Measurements from ENCODE around the gene C17orf50. TPM values are rescaled to one million over a fixed set of nuclear protein-coding genes. Genes with fewer than 3 reads are reported as not detected.

Gene C17orf50
- total RNA-seq, 1 donor: not detected

- H3K9me3 ChIP-seq (ENCODE audit: low read depth, low read length): no peaks in the 10 kb centered on the region
- no peaks in the 10 kb centered on the region for H3K4me1 ChIP-seq (ENCODE audit: insufficient read depth, low read length)
- H3K4me3 ChIP-seq (ENCODE audit: low read length): no peak overlapping the region
- no peaks in the 10 kb centered on the region for H3K27me3 ChIP-seq (ENCODE audit: insufficient read depth, low read length)
These were observed 3.4 kb upstream of the C17orf50 start for GRCh38 chr17:35757243-35757642.

- H3K4me1 ChIP-seq (ENCODE audit: insufficient read depth, low read length): peaks cover 13% of the 10 kb centered on the region
- H3K27me3 ChIP-seq (ENCODE audit: insufficient read depth, low read length): no peaks in the 10 kb centered on the region
- no peaks in the 10 kb centered on the region for H3K9me3 ChIP-seq (ENCODE audit: low read depth, low read length)
- H3K4me3 ChIP-seq (ENCODE audit: low read length): no peak overlapping the region
These were observed 914 bp downstream of the C17orf50 start for GRCh38 chr17:35761601-35762000.

DNA sequence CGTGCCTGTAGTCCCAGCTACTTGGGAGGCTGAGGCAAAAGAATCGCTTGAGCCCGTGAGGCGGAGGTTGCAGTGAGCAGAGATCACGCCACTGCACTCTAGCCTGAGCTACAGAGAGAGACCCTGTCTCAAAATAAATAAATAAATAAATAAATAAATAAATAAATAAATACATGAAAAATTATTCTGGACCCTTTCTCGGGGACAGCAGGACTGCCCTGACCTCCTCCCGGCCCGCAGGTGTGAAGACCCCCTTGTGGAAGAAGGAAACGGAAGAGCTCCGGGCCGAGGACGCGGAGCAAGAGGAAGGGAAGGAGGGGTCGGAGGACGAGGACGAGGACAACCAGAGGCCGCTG is 3.1 kb downstream of the C17orf50 start:
- Histone ChIP-seq H3K4me3 (ENCODE audit: low read length) (peak overlapping the region; percentile 41), H3K9me3 (ENCODE audit: low read depth, low read length) (no peaks in the 10 kb centered on the region), H3K4me1 (ENCODE audit: insufficient read depth, low read length) (peaks cover 13% of the 10 kb centered on the region), H3K27me3 (ENCODE audit: insufficient read depth, low read length) (no peaks in the 10 kb centered on the region)

DNA sequence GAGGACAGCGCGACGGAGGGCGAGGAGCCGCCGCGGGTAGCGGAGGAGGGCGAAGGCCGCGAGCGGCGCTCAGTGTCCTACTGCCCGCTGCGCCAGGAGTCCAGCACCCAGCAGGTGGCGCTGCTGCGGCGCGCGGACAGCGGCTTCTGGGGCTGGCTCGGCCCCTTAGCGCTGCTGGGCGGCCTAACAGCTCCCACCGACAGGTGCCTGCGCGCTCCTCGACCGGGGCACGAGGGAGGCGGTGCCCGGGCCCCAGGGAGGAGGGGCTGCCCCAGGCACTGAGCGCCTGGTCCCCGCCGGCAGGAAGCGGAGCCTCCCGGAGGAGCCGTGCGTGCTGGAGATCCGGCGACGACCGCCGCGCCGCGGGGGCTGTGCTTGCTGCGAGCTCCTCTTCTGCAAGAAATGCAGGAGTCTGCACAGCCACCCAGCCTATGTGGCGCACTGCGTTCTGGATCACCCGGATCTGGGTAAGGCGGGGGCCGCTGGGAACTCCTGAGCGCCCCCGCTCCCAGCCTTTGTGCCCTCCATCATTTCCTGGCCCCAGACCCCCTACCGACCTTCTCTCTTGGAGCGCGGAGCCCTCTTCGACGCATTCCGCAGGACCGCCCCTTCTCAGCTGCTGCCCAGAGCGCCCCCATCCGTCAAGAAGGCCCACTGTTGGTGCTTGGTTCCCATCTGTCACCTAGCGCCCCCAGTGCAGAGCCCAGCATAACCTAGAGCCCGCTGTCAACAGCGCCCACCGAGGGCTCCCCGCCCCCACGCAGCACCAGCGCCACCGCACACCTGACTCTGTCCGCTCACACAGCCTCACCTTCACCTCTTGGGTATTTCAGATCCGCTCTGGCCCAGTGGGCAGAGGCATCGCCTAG is 3.7 kb downstream of the C17orf50 start:
- Histone ChIP-seq H3K27me3 (ENCODE audit: insufficient read depth, low read length) (no peaks in the 10 kb centered on the region), H3K9me3 (ENCODE audit: low read depth, low read length) (no peaks in the 10 kb centered on the region), H3K4me1 (ENCODE audit: insufficient read depth, low read length) (peaks cover 13% of the 10 kb centered on the region), H3K4me3 (ENCODE audit: low read length) (peak overlapping the region; percentile 41)

DNA sequence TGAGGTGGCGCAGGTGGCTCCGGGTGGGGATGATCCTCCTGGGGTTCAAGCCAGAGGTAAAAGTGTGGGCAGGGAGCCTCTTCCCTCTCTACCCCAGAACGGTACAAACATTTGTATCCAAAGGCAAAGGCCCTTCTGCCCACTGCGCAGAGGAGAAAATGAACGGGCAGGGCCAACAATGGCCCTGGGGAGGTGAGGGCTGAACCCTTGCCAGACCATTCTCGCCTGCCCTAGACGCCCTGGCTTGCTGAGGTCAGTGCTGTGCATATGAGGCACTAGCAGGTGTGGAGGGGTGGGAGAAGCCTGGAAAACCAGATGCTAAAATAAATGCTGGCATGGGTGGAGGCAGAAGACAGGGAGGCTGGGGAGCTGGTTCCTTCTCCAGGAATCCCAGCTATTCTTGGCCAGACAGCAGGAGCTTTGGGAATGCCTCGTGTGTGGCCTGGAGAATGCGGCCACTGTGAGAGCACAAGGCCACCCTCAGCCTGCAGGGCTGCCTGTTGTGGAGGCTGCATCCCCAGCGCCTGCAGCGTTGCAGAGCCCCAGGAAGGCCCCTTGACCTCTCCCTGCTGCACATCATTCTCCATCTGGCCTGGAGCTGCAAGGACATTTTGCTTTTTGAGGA is 4.5 kb downstream of the C17orf50 start:
- H3K4me3 ChIP-seq (ENCODE audit: low read length): no peak overlapping the region
- H3K27me3 ChIP-seq (ENCODE audit: insufficient read depth, low read length): no peaks in the 10 kb centered on the region
- peaks cover 13% of the 10 kb centered on the region for H3K4me1 ChIP-seq (ENCODE audit: insufficient read depth, low read length)
- no peaks in the 10 kb centered on the region for H3K9me3 ChIP-seq (ENCODE audit: low read depth, low read length)

- peaks cover 13% of the 10 kb centered on the region for H3K4me1 ChIP-seq (ENCODE audit: insufficient read depth, low read length)
- no peak overlapping the region for H3K4me3 ChIP-seq (ENCODE audit: low read length)
- no peaks in the 10 kb centered on the region for H3K27me3 ChIP-seq (ENCODE audit: insufficient read depth, low read length)
- no peaks in the 10 kb centered on the region for H3K9me3 ChIP-seq (ENCODE audit: low read depth, low read length)
These were observed 5.2 kb downstream of the C17orf50 start for GRCh38 chr17:35765756-35766488.

- Histone ChIP-seq H3K4me1 (ENCODE audit: insufficient read depth, low read length) (peaks cover 13% of the 10 kb centered on the region), H3K4me3 (ENCODE audit: low read length) (no peak overlapping the region), H3K27me3 (ENCODE audit: insufficient read depth, low read length) (no peaks in the 10 kb centered on the region), H3K9me3 (ENCODE audit: low read depth, low read length) (no peaks in the 10 kb centered on the region)
These were observed 5.8 kb downstream of the C17orf50 start for GRCh38 chr17:35766489-35766877.

DNA sequence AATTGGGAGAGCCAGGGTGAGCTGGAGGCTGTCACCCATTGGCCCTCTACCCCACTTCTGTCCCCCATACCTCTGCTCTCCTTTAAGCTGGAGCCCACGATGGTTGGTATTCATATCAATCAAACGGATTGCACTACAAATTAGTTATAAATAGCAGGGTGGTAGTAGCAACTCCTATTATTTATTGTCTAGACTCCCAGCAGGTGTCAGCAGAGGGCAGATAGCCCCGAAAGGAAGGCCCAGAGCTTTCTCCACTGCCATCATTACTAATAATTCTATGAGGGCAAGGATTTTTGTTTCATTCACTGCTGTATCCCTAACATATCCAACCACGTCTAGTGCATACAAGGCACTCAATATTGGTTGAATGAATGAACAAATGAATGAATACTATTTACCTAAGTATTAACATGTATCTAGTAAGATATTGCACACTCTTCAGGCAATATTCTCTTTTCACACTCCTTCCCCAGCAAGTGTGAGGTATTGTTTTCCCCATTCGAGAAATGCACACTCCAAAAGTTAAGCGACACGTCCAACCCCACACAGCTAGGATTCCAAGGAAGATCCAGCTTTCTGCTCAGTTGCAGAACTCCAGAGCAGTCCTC is 6.3 kb downstream of the C17orf50 start:
- Histone ChIP-seq H3K4me1 (ENCODE audit: insufficient read depth, low read length) (peaks cover 13% of the 10 kb centered on the region), H3K27me3 (ENCODE audit: insufficient read depth, low read length) (no peaks in the 10 kb centered on the region), H3K9me3 (ENCODE audit: low read depth, low read length) (no peaks in the 10 kb centered on the region)

GRCh38 chr17:35768797-35769196 is 8.1 kb downstream of the C17orf50 start:
- H3K9me3 ChIP-seq (ENCODE audit: low read depth, low read length): no peaks in the 10 kb centered on the region

More for the DNA sequence above, 6.3 kb downstream of the C17orf50 start:
- H3K4me3 ChIP-seq (ENCODE audit: low read length): no peak overlapping the region

GRCh38 chr17:35769895-35770486 is 9.3 kb downstream of the C17orf50 start:
- H3K4me3 ChIP-seq (ENCODE audit: low read length): no peak overlapping the region
- no peaks in the 10 kb centered on the region for H3K9me3 ChIP-seq (ENCODE audit: low read depth, low read length)
- peaks cover under 1% of the 10 kb centered on the region for H3K4me1 ChIP-seq (ENCODE audit: insufficient read depth, low read length)
- no peaks in the 10 kb centered on the region for H3K27me3 ChIP-seq (ENCODE audit: insufficient read depth, low read length)

More at GRCh38 chr17:35768797-35769196, 8.1 kb downstream of the C17orf50 start:
- peaks cover 12% of the 10 kb centered on the region for H3K4me1 ChIP-seq (ENCODE audit: insufficient read depth, low read length)
- no peaks in the 10 kb centered on the region for H3K27me3 ChIP-seq (ENCODE audit: insufficient read depth, low read length)
- H3K4me3 ChIP-seq (ENCODE audit: low read length): no peak overlapping the region

DNA sequence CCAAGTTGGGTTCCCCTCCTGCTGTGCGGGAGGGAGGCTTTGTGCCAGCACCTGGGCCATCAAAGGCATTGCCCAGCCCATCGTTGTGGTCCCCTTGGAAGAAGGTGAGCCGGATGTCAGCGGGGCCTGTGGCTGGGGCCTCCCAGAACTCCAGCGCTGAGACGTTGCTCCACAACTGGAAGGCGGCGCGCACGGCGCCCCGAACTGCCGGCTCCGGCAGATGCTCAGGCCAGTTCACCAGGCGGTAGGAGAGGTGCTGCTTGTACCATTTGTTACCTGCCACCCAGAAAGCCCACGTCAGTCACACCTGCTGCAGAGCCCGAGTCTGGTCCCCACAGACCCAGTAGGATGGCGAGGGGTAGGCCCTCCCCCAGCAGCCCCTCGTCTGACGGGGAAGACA is 12.4 kb downstream of the C17orf50 start:
- Histone ChIP-seq H3K27me3 (ENCODE audit: insufficient read depth, low read length) (no peaks in the 10 kb centered on the region), H3K9me3 (ENCODE audit: low read depth, low read length) (no peaks in the 10 kb centered on the region), H3K4me1 (ENCODE audit: insufficient read depth, low read length) (peaks cover 9% of the 10 kb centered on the region), H3K4me3 (ENCODE audit: low read length) (no peak overlapping the region)

DNA sequence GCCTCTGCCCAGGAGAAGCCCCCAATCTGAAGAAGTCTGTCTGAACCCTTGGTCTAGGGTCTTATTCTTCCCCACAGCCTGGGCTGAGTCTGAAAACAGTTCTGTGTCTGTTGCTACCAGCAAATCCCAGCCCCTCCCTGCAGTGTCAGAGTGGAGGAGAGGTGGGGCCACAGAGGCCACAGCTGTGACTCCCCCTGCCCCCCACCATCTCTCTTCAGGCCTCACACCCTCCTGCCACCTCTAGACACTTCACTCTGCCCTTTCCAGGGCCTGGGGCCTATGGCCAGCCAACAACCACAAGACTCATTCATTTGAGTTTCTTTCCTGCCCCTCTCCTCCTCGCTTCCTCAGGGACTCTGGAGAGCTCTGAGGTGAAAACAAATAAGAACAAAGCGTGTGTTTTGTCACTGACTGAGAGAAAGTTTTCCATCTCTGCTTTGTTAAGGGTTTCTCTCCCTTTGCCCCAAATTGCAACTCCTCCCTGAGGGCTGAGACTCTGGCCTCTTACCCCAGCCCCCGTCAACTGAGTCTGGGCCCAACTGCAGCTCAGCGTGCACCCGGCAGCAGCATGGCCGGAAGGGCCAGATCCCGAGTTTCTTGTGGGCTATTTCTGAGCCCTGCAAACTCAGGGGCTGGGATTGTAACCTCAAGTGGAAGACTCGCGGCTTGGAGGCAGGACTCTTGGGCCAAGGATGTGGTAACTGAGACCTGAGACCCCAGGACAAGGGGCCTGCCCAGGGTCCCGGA is 13.2 kb downstream of the C17orf50 start:
- no peaks in the 10 kb centered on the region for H3K9me3 ChIP-seq (ENCODE audit: low read depth, low read length)
- no peak overlapping the region for H3K4me3 ChIP-seq (ENCODE audit: low read length)
- peaks cover 9% of the 10 kb centered on the region for H3K4me1 ChIP-seq (ENCODE audit: insufficient read depth, low read length)
- peaks cover 2% of the 10 kb centered on the region for H3K27me3 ChIP-seq (ENCODE audit: insufficient read depth, low read length)

DNA sequence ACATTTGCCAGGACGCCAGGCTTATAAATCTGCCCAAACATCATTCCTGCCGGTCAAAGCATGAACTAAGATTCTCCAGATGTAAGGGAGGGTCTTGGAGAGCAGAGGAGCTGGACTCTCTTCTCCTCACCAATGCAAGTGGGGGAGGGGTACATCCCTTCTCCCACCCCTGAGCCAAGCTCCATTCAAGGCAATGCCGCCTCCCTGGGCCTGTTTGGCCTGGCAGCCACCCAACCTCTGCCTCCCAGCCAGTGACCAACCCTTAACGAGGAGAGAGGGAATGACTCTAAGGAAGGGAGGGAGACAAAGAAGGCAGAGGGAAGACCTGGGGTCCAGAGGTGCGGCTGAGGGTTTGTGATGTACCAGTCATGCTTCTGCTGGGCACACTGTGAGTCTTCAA is 13.8 kb downstream of the C17orf50 start:
- peaks cover 3% of the 10 kb centered on the region for H3K27me3 ChIP-seq (ENCODE audit: insufficient read depth, low read length)
- H3K9me3 ChIP-seq (ENCODE audit: low read depth, low read length): no peaks in the 10 kb centered on the region
- no peak overlapping the region for H3K4me3 ChIP-seq (ENCODE audit: low read length)
- peaks cover 9% of the 10 kb centered on the region for H3K4me1 ChIP-seq (ENCODE audit: insufficient read depth, low read length)

DNA sequence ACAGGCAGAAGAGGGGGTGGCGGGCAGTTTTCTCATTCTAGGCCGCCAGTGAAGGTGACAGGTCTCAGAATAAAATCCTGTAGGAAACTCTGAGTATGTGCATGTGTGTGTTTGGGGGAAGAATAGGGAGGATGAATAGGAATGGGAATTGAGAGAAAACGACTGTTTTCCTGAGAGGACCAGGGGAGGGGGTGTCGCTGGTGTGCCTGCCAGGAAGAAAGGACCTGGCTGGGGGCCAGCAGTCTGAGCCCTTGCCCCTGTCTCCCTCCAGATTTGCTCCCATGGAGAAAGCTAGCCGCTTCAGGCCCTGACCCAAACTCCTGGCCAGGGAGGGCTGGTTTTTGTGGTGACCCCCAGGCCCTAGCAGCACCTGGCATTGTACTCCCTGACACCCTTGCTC is 14.4 kb downstream of the C17orf50 start:
- peaks cover 9% of the 10 kb centered on the region for H3K4me1 ChIP-seq (ENCODE audit: insufficient read depth, low read length)
- H3K9me3 ChIP-seq (ENCODE audit: low read depth, low read length): no peaks in the 10 kb centered on the region
- H3K4me3 ChIP-seq (ENCODE audit: low read length): no peak overlapping the region
- peaks cover 3% of the 10 kb centered on the region for H3K27me3 ChIP-seq (ENCODE audit: insufficient read depth, low read length)

All from mononuclear cell (primary cell).